HL-60 (cell line): ENCODE data around the gene MCU.
"Not testable (repeated sequence)": the region's sequence is repeated elsewhere in the genome, so short reads cannot be mapped to it uniquely, and the experiment has no call there.

Experiments
- DNase-seq, 2 experiments: peaks; one replicate each; pipeline ENCODE4 v3.0.0-alpha.2; 2010 to 2020; ENCODE audit warnings: low read depth in 1 of 2, low spot score in 1 of 2
- H3K27ac ChIP-seq: fragments of 250-450 bp; sonication (Bioruptor Pico); replicated peaks from 2 replicates; pipeline ENCODE4 v1.5.1; 2020; ENCODE audit warnings: mild to moderate bottlenecking, moderate library complexity
- H3K27me3 ChIP-seq: fragments of 250-450 bp; sonication (Bioruptor Pico); 2 replicates; pipeline ENCODE4 v1.5.1; 2021; ENCODE audit warnings: mild to moderate bottlenecking, moderate library complexity; ENCODE audit not compliant: insufficient read depth, poor library complexity, severe bottlenecking
- H3K4me3 ChIP-seq: replicated peaks from 2 replicates; pipeline ENCODE4 v1.5.1; 2011; ENCODE audit warnings: mild to moderate bottlenecking, control low read depth, low read length; ENCODE audit not compliant: insufficient read depth
- CTCF ChIP-seq: IDR thresholded peaks from one replicate; pipeline ENCODE4 v1.5.1; 2011; ENCODE audit warnings: low read length, control low read depth, inconsistent platforms; ENCODE audit not compliant: insufficient read depth
- GABPA ChIP-seq: IDR thresholded peaks from 2 replicates; pipeline ENCODE4 v1.6.1; 2012; ENCODE audit warnings: low read depth
- POLR2AphosphoS5 ChIP-seq: IDR thresholded peaks from 2 replicates; pipeline ENCODE4 v1.6.1; 2012; ENCODE audit warnings: low read depth
- SPI1 ChIP-seq: IDR thresholded peaks from 2 replicates; pipeline ENCODE4 v1.6.1; 2012; ENCODE audit warnings: low read depth, mild to moderate bottlenecking, borderline replicate concordance
- TF ChIP-seq, protein P1 (sequence below): IDR thresholded peaks from 2 replicates; pipeline ENCODE4 v1.6.1; 2012; ENCODE audit warnings: low read depth; ENCODE audit not compliant: insufficient replicate concordance

MCU gene

DNA sequence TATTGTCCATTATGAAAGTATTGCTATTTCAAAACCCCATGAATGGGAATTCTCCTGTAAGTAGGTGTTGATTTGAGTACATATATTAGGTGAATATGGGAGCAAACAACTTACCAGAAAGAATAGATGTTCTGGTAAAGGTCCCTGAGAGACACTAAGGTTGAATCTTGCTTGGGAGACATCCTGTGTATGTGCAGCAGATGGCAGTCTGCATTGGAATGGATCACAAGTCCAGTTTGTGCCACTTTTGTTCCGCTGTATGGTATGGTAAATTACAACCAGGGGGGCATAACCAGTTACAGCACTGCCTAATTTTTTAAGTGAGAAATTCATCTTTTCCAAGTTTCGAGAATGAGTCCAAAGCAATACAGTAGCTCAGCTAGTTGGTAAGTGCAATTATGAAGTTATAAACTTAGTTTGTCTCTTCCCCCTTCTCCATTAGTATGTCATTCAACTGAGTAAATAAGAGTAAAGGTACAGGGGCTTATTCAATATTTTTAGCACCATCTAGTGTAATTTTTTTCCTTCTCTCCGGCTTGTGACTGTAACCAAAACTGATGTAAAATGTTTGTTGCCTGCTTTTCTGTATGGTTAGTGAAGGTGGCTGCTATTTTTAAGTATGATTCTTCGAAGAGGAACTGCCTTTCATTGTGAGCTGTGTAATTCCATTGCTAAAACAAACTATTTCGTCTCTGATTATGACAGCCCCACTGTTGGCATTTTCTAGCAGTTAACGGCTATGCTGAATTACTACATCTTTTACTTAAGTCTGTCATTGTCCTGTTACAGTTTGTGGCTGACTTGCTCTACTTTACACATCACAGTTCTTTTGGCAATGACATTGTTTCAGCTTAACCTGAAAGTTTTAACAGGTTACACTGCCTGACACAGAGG lies 2.8 kb downstream of the MCU start:
- 0 out of 2 replicates have a peak, but pooled peaks have one; percentile 4 for TF ChIP-seq POLR2AphosphoS5
- peak; percentile 37 for TF ChIP-seq CTCF
- TF ChIP-seq, protein P1, sequence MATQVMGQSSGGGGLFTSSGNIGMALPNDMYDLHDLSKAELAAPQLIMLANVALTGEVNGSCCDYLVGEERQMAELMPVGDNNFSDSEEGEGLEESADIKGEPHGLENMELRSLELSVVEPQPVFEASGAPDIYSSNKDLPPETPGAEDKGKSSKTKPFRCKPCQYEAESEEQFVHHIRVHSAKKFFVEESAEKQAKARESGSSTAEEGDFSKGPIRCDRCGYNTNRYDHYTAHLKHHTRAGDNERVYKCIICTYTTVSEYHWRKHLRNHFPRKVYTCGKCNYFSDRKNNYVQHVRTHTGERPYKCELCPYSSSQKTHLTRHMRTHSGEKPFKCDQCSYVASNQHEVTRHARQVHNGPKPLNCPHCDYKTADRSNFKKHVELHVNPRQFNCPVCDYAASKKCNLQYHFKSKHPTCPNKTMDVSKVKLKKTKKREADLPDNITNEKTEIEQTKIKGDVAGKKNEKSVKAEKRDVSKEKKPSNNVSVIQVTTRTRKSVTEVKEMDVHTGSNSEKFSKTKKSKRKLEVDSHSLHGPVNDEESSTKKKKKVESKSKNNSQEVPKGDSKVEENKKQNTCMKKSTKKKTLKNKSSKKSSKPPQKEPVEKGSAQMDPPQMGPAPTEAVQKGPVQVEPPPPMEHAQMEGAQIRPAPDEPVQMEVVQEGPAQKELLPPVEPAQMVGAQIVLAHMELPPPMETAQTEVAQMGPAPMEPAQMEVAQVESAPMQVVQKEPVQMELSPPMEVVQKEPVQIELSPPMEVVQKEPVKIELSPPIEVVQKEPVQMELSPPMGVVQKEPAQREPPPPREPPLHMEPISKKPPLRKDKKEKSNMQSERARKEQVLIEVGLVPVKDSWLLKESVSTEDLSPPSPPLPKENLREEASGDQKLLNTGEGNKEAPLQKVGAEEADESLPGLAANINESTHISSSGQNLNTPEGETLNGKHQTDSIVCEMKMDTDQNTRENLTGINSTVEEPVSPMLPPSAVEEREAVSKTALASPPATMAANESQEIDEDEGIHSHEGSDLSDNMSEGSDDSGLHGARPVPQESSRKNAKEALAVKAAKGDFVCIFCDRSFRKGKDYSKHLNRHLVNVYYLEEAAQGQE, result no peak
- TF ChIP-seq SPI1, result peak; percentile 87
- Histone ChIP-seq H3K4me3 (peak overlapping the region; percentile 72), H3K27ac (peak overlapping the region; percentile 83), H3K27me3 (no peaks in the 10 kb centered on the region)
- DNase-seq, result peak; percentile 62 to 82

- TF ChIP-seq, protein P1, result no peak
- TF ChIP-seq CTCF, result no peak
- TF ChIP-seq POLR2AphosphoS5, result no peak
- no peak for TF ChIP-seq SPI1
- no peak for TF ChIP-seq GABPA
- 0 out of 2 replicates have a peak overlapping the region, but pooled peaks have one; percentile 6 for H3K4me3 ChIP-seq
- DNase-seq, result no peak
- no peaks in the 10 kb centered on the region for H3K27me3 ChIP-seq
- peak overlapping the region; percentile 83 for H3K27ac ChIP-seq
Observed at GRCh38 chr10:72695496-72695895, 3.6 kb downstream of the MCU start.

GRCh38 chr10:72697716-72698115 lies 5.8 kb downstream of the MCU start:
- Histone ChIP-seq H3K27me3 (no peaks in the 10 kb centered on the region), H3K27ac (peak overlapping the region; percentile 83), H3K4me3 (no peak overlapping the region)
- DNase-seq, result peak in 1 of 2 experiments; percentile 61
- TF ChIP-seq POLR2AphosphoS5 (no peak), SPI1 (no peak), GABPA (no peak), CTCF (no peak)
- TF ChIP-seq, protein P1, result no peak

DNA sequence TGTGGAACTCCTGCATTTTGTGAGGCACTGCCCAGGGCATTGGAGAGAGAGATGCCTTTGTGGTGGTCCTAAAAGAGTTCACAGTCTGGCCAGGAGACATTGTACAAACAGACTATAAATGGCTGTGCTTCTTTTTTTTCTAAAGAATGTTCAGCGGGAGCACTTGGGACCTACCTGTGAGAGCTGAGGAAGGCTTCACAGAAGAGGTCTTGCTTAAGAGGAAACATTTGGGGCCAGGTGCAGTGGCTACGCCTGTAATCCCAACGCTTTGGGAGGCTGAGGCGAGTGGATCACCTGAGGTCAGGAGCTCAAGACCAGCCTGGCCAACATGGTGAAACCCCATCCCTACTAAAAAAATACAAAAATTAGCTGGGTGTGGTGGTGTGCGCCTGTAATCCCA lies 10.5 kb downstream of the MCU start:
- not testable (repeated sequence) for H3K27me3 ChIP-seq, H3K27ac ChIP-seq, H3K4me3 ChIP-seq, DNase-seq
